ENCODE data around the gene HOXA3.

Gene HOXA3

GRCh38 chr7:27151931-27152815, at the start of gene HOXA3:
HOXA3 (minus strand) TSS chr7:27152583; CDS start chr7:27110640, 41,943 bp downstream.
- no peak for DNase-seq

DNA sequence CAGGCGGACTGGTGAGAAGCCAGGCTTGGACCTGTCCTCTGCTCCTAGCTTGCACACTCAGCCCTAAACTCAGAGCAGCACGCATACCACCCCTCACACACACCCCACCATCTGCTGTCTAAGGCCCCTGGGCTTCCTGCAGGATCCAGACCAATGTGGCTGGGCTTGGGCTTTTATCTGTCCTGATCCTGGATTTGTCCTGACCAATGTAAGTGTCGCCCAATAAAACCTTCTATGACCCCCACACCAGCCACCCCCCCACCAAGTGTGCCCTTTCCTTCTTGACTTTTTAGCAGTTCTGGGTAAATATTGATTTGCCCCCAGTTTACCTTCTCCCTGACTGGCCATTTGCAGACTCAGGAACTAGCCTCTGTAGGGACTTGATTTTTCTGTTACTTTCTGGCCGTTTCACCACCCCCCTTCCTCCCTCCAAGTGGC, 49.2 kb upstream of the HOXA3 start:
- DNase-seq = no peak

GRCh38 chr7:27200761-27201579, 48.6 kb upstream of the HOXA3 start:
- no peak for DNase-seq

DNA sequence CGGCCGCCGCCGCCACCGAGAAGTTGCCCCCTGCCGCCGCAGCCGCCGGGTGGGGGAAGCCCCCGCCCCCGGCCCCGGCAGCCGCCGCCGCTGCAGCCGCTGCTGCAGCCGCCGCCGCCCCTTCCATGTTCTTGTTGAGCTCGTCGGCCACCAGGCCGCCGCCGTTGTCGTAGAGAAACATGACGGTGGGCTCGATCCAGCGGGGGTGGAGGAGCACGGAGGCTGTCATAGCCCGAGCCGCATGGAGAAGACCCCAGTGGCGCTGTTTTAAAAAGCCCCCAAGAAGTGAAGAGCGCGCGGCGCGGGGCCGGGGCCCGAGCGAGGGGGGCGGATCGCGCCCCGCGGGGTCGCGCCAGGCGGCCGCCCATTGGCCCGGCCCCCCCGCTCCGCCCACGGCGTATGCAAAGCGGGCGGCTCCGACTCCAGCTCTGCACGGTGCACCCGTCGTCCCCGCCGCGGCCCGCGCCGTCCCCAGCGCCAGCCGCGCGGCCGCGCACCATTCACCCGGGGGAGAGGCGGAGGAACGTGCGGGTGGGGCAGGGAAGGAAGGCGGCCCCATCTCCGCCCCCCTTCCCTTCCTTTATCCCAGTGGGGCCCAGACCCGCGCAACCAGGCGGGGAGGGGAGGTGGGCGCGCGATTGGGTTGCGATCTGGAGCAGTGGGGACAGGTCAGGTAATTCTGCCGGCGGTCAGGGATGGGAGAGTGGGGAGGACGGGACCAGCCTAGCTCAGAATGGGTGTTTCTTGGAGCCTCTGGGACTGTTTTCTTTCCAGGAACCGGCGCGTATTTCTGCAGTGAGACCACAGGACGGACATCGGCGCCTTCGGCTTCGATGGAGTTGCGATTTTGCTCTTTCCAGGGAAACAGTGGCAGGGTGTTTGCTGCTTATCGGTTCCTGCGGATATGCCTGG, 47.7 kb upstream of the HOXA3 start, which contains the start of gene HOXA13:
Gene HOXA13, minus strand, starts transcription at position 243 of the 912 bp plus-strand sequence. Its CDS starts 14 bp downstream, at position 229.
- peak; percentile 35 for DNase-seq

GRCh38 chr7:27198871-27199801, 46.8 kb upstream of the HOXA3 start:
- no peak for DNase-seq

GRCh38 chr7:27198138-27198841, 45.9 kb upstream of the HOXA3 start:
- no peak for DNase-seq

- no peak for DNase-seq
Observed at GRCh38 chr7:27197137-27198042, 45.0 kb upstream of the HOXA3 start.

DNA sequence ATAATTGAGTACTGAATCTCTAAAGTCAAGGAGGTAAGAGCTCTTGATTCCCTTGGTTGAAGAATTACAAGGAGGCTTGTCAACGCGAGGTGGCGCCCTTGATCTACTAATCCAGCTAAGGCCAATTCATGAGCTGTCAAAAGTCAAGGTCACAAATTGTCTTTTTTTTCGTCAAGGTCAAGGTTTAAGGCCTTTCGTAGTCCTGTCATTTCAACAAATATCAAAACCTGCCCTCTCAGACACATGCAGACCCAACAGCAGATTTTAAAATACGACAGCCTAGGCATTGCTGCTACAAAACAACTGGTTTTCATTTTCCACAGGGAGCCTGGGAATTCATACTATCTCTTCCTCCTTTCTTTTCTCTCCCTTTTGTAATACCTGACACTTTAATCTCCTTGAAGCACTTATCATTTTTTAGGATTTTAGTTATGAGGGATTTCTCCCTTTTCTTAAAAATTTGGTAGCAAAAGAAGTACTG, 43.9 kb upstream of the HOXA3 start:
- peak; percentile 66 for DNase-seq

GRCh38 chr7:27194686-27195379, 42.5 kb upstream of the HOXA3 start:
- DNase-seq = no peak

GRCh38 chr7:27194002-27194352, 41.6 kb upstream of the HOXA3 start:
- no peak for DNase-seq

DNA sequence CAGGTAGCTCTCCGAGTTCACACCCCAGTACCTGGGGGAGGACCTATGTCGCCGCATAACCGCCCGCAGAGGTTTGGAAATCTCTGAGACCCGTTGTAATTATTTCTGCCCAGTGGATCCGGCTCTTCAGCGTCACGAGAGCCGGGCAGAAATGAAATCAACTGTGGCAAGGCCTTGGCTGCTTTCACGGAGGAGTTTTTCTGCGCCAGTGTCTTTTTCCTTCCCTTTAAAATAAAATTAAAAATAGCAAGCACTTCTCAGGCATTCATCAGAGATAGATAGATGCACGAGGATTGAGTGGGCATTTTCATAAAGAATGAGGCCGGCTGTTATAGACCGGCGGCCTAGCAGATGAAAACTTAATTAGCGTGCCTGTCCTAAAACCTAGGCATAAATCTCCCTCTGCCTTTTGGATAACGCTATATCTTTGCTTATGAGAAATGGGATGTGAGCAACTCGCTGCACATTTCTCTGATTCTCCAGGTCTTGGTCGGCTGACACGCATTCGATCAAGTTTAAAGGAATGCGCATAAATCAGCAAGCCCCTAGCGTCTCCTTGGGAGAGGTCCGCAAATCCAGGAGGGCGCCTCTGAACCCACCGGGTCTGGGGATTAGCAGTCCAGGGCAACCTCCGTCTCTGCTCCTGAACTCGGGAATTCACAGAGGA, 41.1 kb upstream of the HOXA3 start:
- no peak for DNase-seq

- DNase-seq = no peak
Observed at GRCh38 chr7:27192546-27193334, 40.4 kb upstream of the HOXA3 start.

DNA sequence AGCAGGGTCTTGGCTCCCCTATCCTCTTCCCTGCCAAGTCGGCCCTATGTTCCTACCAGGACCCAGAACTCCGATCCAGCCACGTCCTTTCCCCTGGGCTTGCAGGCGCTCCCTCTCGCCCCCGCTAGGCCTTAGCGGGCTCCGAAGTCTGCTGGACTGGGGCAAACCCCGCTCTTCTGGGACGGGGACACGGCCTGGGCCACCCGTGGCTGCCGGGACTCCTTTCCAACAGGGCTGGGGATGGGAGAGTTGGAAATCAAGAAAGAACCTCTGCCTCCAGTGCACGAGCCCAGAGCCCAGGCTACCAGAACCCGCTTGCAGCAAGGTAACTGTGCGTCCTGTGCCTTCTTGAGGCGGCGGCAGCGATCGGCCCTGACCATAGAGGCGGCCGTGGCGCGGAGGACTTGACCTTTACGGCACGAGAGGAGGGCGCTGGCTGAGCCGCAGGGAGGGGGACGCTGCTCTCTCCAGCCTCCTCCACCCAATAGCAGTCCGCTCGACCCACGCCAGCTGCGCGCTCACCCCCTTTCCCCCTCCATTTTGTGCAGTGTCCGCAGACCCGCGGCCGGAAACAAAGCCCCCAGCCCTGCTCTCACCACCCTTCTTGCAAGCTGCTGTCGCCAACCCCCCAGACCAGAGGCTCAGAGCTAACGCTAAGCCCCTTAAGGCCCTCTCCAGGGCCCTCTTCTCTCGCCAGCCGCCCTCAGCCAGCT, 39.6 kb upstream of the HOXA3 start:
- DNase-seq = no peak

DNA sequence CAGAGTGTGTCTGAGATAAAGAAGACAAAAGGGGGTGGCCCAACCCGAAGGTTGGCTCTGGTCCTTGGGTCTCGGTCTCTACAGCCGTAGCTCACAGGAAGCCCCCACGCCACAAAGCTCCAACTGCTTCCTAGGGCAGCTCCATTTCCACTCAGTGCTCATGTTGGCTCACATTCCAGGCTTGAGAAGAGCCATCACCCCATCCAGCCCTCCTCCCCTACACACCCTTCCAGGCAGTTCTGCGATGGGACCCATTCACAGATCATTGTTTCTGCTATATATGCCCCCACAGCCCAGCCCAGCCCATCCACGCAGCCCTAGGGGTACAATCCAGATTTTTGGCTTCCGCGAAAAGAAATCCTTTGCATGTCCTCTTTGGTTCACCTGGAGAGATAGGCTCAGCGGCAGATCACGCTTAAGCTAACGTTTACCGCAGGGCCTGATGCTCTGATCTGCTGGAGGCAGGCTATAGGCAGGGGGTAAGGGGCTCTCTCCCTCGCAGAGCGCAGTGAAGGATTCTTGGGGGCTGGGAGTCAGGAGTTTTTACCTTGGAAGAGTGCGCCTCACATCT, 38.9 kb upstream of the HOXA3 start:
- DNase-seq = no peak

DNA sequence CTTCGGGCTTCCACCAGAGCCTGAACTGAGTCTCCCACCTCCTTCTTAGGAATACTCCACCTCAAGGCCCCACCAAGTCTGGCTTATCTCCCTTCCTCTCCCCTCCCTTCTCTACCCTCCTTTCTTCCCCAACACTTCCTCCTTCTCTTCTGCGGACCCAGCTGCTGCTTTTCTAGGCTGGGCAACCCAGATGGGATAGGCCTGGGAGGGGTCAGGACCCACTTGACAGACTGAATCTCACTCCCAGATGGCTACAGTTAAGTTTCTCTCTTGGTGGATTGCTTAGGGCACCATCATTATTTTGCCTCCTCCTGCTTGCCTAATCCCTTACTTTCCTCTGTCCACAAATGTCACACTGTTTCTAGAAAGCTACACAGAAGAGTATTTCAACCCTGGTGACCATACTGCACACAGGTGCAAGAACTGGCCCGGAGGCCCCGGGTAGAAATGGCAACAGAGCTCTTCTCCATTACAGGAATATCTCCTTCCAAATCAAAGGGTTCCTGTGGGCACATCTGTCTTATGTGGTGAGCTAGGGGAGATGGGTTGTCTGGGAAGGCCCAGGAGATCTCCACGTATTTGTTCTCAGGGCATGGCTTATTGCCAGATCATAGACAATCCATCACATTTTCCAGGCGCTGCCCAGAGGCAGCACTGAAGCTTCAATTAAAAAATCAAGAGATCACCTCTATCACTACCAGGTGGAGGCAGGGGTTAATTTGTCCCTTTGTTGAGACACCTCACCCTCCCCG, 37.8 kb upstream of the HOXA3 start:
- peak; percentile 60 for DNase-seq

Measured in DMS 273 treated with DMSO at 0.1 percent for 48 hours (cell line).